HG03565 (cell line): Measurements from ENCODE around the gene ZFYVE1.
"Not testable (repeated sequence)": the region's sequence is repeated elsewhere in the genome, so short reads cannot be mapped to it uniquely, and the experiment has no call there.

ENCODE experiments used
- ATAC-seq: cut with Tn5 transposase; IDR thresholded peaks from one replicate; pipeline ENCODE4 v1.9.1; 2021; ENCODE audit warnings: mild to moderate bottlenecking, moderate library complexity; ENCODE audit not compliant: unreplicated experiment

ZFYVE1 gene

GRCh38 chr14:73026845-73027542, at the start of gene ZFYVE1:
Gene ZFYVE1, minus strand, starts transcription at chr14:73027106. Its CDS starts 2,598 bp downstream, at chr14:73024508.
- ATAC-seq = peak; percentile 97

GRCh38 chr14:73069585-73069984, 42.7 kb upstream of the ZFYVE1 start:
- no peak for ATAC-seq

GRCh38 chr14:73058922-73059673, 32.2 kb upstream of the ZFYVE1 start:
- peak; percentile 1 for ATAC-seq

- peak; percentile 90 for ATAC-seq
These were observed 31.5 kb upstream of the ZFYVE1 start, which contains the start of gene RBM25 for GRCh38 chr14:73058224-73058921. Gene RBM25, plus strand, starts transcription at chr14:73058534. Its CDS starts 13,108 bp downstream, at chr14:73071642.

GRCh38 chr14:73057944-73058223, 31.0 kb upstream of the ZFYVE1 start:
- no peak for ATAC-seq

GRCh38 chr14:73055251-73055650, 28.3 kb upstream of the ZFYVE1 start:
- no peak for ATAC-seq

- ATAC-seq = no peak
These were observed 22.5 kb upstream of the ZFYVE1 start for GRCh38 chr14:73049428-73049827.

GRCh38 chr14:73047808-73048207, 20.9 kb upstream of the ZFYVE1 start:
- no peak for ATAC-seq

GRCh38 chr14:73036706-73037450, 10.0 kb upstream of the ZFYVE1 start:
- ATAC-seq = not testable (repeated sequence)

GRCh38 chr14:73027984-73028383, 1.1 kb upstream of the ZFYVE1 start:
- ATAC-seq = no peak

- ATAC-seq = no peak
These were observed 640 bp upstream of the ZFYVE1 start for GRCh38 chr14:73027546-73027945.

GRCh38 chr14:73026243-73026844, 562 bp downstream of the ZFYVE1 start:
- no peak for ATAC-seq

GRCh38 chr14:73025544-73025943, 1.4 kb downstream of the ZFYVE1 start:
- no peak for ATAC-seq

GRCh38 chr14:73022051-73022450, 4.9 kb downstream of the ZFYVE1 start:
- no peak for ATAC-seq

- not testable (repeated sequence) for ATAC-seq
These were observed 10.9 kb downstream of the ZFYVE1 start for GRCh38 chr14:73016011-73016410.

GRCh38 chr14:73015552-73015951, 11.4 kb downstream of the ZFYVE1 start:
- ATAC-seq = not testable (repeated sequence)

GRCh38 chr14:73014105-73014504, 12.8 kb downstream of the ZFYVE1 start:
- peak; percentile 83 for ATAC-seq

- ATAC-seq = not testable (repeated sequence)
These were observed 15.7 kb downstream of the ZFYVE1 start for GRCh38 chr14:73011189-73011588.

- no peak for ATAC-seq
These were observed 18.4 kb downstream of the ZFYVE1 start for GRCh38 chr14:73008501-73008900.

GRCh38 chr14:73007835-73008234, 19.1 kb downstream of the ZFYVE1 start:
- no peak for ATAC-seq

GRCh38 chr14:73004641-73005040, 22.3 kb downstream of the ZFYVE1 start:
- not testable (repeated sequence) for ATAC-seq
